ENCODE results near the gene RIN3. TPM values are rescaled to one million over a fixed set of nuclear protein-coding genes. Genes with fewer than 3 reads are reported as not detected.

RIN3 gene
- total and polyA plus RNA-seq, 4 donors = 3.4 to 7.4 (median 5.2) TPM

GRCh38 chr14:92726135-92726932, 212.8 kb downstream of the RIN3 start:
- no peaks in the 10 kb centered on the region for H3K9me3 ChIP-seq (ENCODE audit: control insufficient read depth, insufficient read depth, low read length)
- H3K4me3 ChIP-seq (ENCODE audit: low read depth, low read length) = no peak overlapping the region
- no peak for DNase-seq (ENCODE audit: low read depth in 4 of 6, low spot score in 6 of 6)
- H3K27ac ChIP-seq (ENCODE audit: low read depth, low read length) = no peak overlapping the region
- H3K4me1 ChIP-seq (ENCODE audit: control insufficient read depth, insufficient read depth, low read length) = no peaks in the 10 kb centered on the region
- 97% methylated on average over 5 of the region's 12 CpGs for WGBS (ENCODE audit: insufficient coverage)
- no peaks in the 10 kb centered on the region for H3K27me3 ChIP-seq (ENCODE audit: control insufficient read depth, insufficient read depth, low read length)
- H3K36me3 ChIP-seq (ENCODE audit: control insufficient read depth, insufficient read depth, low read length) = peaks cover 21% of the 10 kb centered on the region

DNA sequence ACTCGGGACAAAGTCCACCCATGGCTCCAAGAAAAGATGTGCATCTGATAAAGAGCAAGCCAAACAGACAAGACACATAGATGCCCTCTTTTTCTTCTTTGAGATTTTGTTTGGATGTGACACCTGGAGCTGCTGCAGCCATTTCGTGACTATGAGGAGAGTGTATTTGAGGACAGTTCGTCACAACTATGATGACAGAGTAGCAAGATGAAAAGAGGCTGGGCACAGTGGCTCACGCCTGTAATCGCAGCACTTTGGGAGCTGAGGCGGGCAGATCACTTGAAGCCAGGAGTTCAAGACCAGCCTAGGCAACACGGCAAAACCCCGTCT, 213.3 kb downstream of the RIN3 start:
- Histone ChIP-seq H3K4me1 (ENCODE audit: control insufficient read depth, insufficient read depth, low read length) (no peaks in the 10 kb centered on the region), H3K27me3 (ENCODE audit: control insufficient read depth, insufficient read depth, low read length) (no peaks in the 10 kb centered on the region), H3K9me3 (ENCODE audit: control insufficient read depth, insufficient read depth, low read length) (no peaks in the 10 kb centered on the region), H3K4me3 (ENCODE audit: low read depth, low read length) (no peak overlapping the region), H3K36me3 (ENCODE audit: control insufficient read depth, insufficient read depth, low read length) (peaks cover 23% of the 10 kb centered on the region), H3K27ac (ENCODE audit: low read depth, low read length) (no peak overlapping the region)
- WGBS (ENCODE audit: insufficient coverage) = 85% methylated on average over 7 of the region's 8 CpGs
- DNase-seq (ENCODE audit: low read depth in 4 of 6, low spot score in 6 of 6) = no peak

GRCh38 chr14:92728759-92729364, 215.3 kb downstream of the RIN3 start:
- Histone ChIP-seq H3K4me3 (ENCODE audit: low read depth, low read length) (no peak overlapping the region), H3K27ac (ENCODE audit: low read depth, low read length) (no peak overlapping the region), H3K27me3 (ENCODE audit: control insufficient read depth, insufficient read depth, low read length) (no peaks in the 10 kb centered on the region), H3K9me3 (ENCODE audit: control insufficient read depth, insufficient read depth, low read length) (no peaks in the 10 kb centered on the region), H3K4me1 (ENCODE audit: control insufficient read depth, insufficient read depth, low read length) (no peaks in the 10 kb centered on the region), H3K36me3 (ENCODE audit: control insufficient read depth, insufficient read depth, low read length) (peaks cover 26% of the 10 kb centered on the region)
- WGBS (ENCODE audit: insufficient coverage) = 91% methylated on average over 7 of the region's 8 CpGs
- no peak for DNase-seq (ENCODE audit: low read depth in 4 of 6, low spot score in 6 of 6)

- no peak for DNase-seq (ENCODE audit: low read depth in 4 of 6, low spot score in 6 of 6)
- no peak overlapping the region for H3K27ac ChIP-seq (ENCODE audit: low read depth, low read length)
- H3K9me3 ChIP-seq (ENCODE audit: control insufficient read depth, insufficient read depth, low read length) = no peaks in the 10 kb centered on the region
- H3K4me1 ChIP-seq (ENCODE audit: control insufficient read depth, insufficient read depth, low read length) = no peaks in the 10 kb centered on the region
- H3K36me3 ChIP-seq (ENCODE audit: control insufficient read depth, insufficient read depth, low read length) = peaks cover 25% of the 10 kb centered on the region
- 87% methylated on average over 2 of the region's 14 CpGs for WGBS (ENCODE audit: insufficient coverage)
- H3K4me3 ChIP-seq (ENCODE audit: low read depth, low read length) = no peak overlapping the region
- no peaks in the 10 kb centered on the region for H3K27me3 ChIP-seq (ENCODE audit: control insufficient read depth, insufficient read depth, low read length)
Measured at GRCh38 chr14:92729634-92730358, 216.2 kb downstream of the RIN3 start.

GRCh38 chr14:92731622-92732115, 218.1 kb downstream of the RIN3 start:
- H3K27me3 ChIP-seq (ENCODE audit: control insufficient read depth, insufficient read depth, low read length) = no peaks in the 10 kb centered on the region
- WGBS (ENCODE audit: insufficient coverage) = 83% methylated on average over 1 of the region's 3 CpGs
- no peak for DNase-seq (ENCODE audit: low read depth in 4 of 6, low spot score in 6 of 6)

GRCh38 chr14:92733007-92733406, 219.4 kb downstream of the RIN3 start:
- Histone ChIP-seq H3K27ac (ENCODE audit: low read depth, low read length) (no peak overlapping the region), H3K36me3 (ENCODE audit: control insufficient read depth, insufficient read depth, low read length) (peaks cover 13% of the 10 kb centered on the region), H3K27me3 (ENCODE audit: control insufficient read depth, insufficient read depth, low read length) (no peaks in the 10 kb centered on the region), H3K4me3 (ENCODE audit: low read depth, low read length) (no peak overlapping the region), H3K9me3 (ENCODE audit: control insufficient read depth, insufficient read depth, low read length) (no peaks in the 10 kb centered on the region), H3K4me1 (ENCODE audit: control insufficient read depth, insufficient read depth, low read length) (no peaks in the 10 kb centered on the region)
- no peak for DNase-seq (ENCODE audit: low read depth in 4 of 6, low spot score in 6 of 6)
- WGBS (ENCODE audit: insufficient coverage) = no CpG with 5 or more reads among the region's 4 CpGs

More at GRCh38 chr14:92731622-92732115, 218.1 kb downstream of the RIN3 start:
- Histone ChIP-seq H3K9me3 (ENCODE audit: control insufficient read depth, insufficient read depth, low read length) (no peaks in the 10 kb centered on the region), H3K36me3 (ENCODE audit: control insufficient read depth, insufficient read depth, low read length) (peaks cover 14% of the 10 kb centered on the region), H3K27ac (ENCODE audit: low read depth, low read length) (no peak overlapping the region), H3K4me1 (ENCODE audit: control insufficient read depth, insufficient read depth, low read length) (no peaks in the 10 kb centered on the region), H3K4me3 (ENCODE audit: low read depth, low read length) (no peak overlapping the region)

DNA sequence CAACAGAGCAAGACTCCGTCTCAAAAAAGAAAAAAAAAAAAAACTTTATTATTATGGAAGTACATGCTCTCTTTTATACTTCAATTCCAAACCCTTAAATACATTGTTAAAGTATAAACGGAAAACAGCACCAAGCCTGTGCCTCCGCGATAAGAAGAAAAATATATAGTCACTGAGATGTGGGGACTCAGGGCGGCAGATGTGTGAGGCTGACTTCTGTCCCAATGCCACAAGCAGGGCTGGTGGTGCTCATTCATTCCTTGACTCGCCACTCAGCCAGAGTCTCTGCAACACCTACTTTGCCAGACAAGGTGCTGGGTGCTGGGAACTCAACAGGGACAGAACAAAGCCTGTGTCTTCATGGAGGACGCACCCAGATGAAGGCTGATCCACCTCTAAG, 221.0 kb downstream of the RIN3 start:
- DNase-seq (ENCODE audit: low read depth in 4 of 6, low spot score in 6 of 6) = no peak
- no peak overlapping the region for H3K27ac ChIP-seq (ENCODE audit: low read depth, low read length)
- no peak overlapping the region for H3K4me3 ChIP-seq (ENCODE audit: low read depth, low read length)
- no peaks in the 10 kb centered on the region for H3K4me1 ChIP-seq (ENCODE audit: control insufficient read depth, insufficient read depth, low read length)
- H3K9me3 ChIP-seq (ENCODE audit: control insufficient read depth, insufficient read depth, low read length) = no peaks in the 10 kb centered on the region
- no peaks in the 10 kb centered on the region for H3K27me3 ChIP-seq (ENCODE audit: control insufficient read depth, insufficient read depth, low read length)
- 100% methylated on average over 5 of the region's 7 CpGs for WGBS (ENCODE audit: insufficient coverage)
- peaks cover 11% of the 10 kb centered on the region for H3K36me3 ChIP-seq (ENCODE audit: control insufficient read depth, insufficient read depth, low read length)

DNA sequence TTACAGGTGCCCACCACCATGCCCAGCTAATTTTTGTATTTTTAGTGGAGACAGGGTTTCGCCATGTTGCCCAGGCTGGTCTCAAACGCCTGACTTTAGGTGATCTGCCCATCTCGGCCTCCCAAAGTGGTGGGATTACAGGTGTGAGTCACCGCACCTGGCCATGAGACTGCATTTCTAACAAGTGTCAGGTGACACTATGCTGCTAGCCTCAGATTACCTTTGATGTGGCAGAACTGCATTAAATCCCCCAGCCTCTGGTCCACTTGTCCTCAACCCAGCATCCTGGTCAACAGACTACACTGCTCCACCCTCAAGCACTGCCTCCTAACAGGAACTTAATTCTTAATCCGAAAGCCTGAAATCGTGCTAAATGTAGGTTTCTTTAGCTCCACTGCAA, 221.8 kb downstream of the RIN3 start:
- Histone ChIP-seq H3K4me3 (ENCODE audit: low read depth, low read length) (no peak overlapping the region), H3K9me3 (ENCODE audit: control insufficient read depth, insufficient read depth, low read length) (no peaks in the 10 kb centered on the region), H3K4me1 (ENCODE audit: control insufficient read depth, insufficient read depth, low read length) (no peaks in the 10 kb centered on the region), H3K36me3 (ENCODE audit: control insufficient read depth, insufficient read depth, low read length) (peaks cover 12% of the 10 kb centered on the region), H3K27ac (ENCODE audit: low read depth, low read length) (no peak overlapping the region), H3K27me3 (ENCODE audit: control insufficient read depth, insufficient read depth, low read length) (no peaks in the 10 kb centered on the region)
- 93% methylated on average over 6 of the region's 6 CpGs for WGBS (ENCODE audit: insufficient coverage)
- no peak for DNase-seq (ENCODE audit: low read depth in 4 of 6, low spot score in 6 of 6)

- 63% methylated on average over 3 of the region's 4 CpGs for WGBS (ENCODE audit: insufficient coverage)
- H3K4me1 ChIP-seq (ENCODE audit: control insufficient read depth, insufficient read depth, low read length) = no peaks in the 10 kb centered on the region
Measured at GRCh38 chr14:92737206-92737605, 223.6 kb downstream of the RIN3 start.

More at GRCh38 chr14:92737206-92737605, 223.6 kb downstream of the RIN3 start:
- Histone ChIP-seq H3K9me3 (ENCODE audit: control insufficient read depth, insufficient read depth, low read length) (no peaks in the 10 kb centered on the region), H3K27me3 (ENCODE audit: control insufficient read depth, insufficient read depth, low read length) (no peaks in the 10 kb centered on the region), H3K36me3 (ENCODE audit: control insufficient read depth, insufficient read depth, low read length) (peaks cover 12% of the 10 kb centered on the region), H3K27ac (ENCODE audit: low read depth, low read length) (no peak overlapping the region), H3K4me3 (ENCODE audit: low read depth, low read length) (no peak overlapping the region)
- DNase-seq (ENCODE audit: low read depth in 4 of 6, low spot score in 6 of 6) = no peak

Data from spinal cord (tissue), 10 donors.